Ramos (cell line): ENCODE results near the gene RANBP2.
"Not testable (repeated sequence)": the region's sequence is repeated elsewhere in the genome, so short reads cannot be mapped to it uniquely, and the experiment has no call there.

Experiments used
- in situ Hi-C: fragments of 300-500 bp; cut with MboI; formaldehyde crosslinking; loops from one replicate; pipeline ENCODE4 v1.14.3; 2022; ENCODE audit warnings: low sequenced_read_pairs; ENCODE audit not compliant: unreplicated experiment

The RANBP2 gene

GRCh38 chr2:108766671-108767070 lies 47.4 kb downstream of the RANBP2 start:
- in situ Hi-C loops = not testable (repeated sequence)

- in situ Hi-C loops = not testable (repeated sequence)
Observed at GRCh38 chr2:108767859-108768258, 48.6 kb downstream of the RANBP2 start.

GRCh38 chr2:108776475-108776874 lies 57.2 kb downstream of the RANBP2 start:
- in situ Hi-C loops = no loop called here

DNA sequence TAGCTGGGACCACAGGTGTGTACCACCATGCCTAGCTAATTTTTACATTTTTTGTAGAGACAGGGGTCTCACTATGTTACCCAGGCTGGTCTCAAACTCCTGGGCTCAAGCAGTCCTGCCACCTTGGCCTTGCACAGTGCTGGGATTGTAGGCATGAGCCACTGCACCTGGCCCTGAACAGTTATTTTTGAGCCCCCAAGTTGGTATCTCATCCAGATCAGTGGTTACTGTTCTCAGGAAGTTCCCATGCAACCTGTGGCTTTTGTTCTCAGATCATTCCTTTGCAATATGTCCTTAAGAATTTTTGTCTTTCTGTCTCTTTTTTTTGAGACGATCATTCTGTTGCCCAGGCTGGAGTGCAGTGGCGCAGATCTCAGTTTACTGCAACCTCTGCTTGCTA lies 59.6 kb downstream of the RANBP2 start:
- in situ Hi-C loops = no loop called here

- in situ Hi-C loops = no loop called here
Observed at GRCh38 chr2:108786008-108786353, 66.7 kb downstream of the RANBP2 start.

DNA sequence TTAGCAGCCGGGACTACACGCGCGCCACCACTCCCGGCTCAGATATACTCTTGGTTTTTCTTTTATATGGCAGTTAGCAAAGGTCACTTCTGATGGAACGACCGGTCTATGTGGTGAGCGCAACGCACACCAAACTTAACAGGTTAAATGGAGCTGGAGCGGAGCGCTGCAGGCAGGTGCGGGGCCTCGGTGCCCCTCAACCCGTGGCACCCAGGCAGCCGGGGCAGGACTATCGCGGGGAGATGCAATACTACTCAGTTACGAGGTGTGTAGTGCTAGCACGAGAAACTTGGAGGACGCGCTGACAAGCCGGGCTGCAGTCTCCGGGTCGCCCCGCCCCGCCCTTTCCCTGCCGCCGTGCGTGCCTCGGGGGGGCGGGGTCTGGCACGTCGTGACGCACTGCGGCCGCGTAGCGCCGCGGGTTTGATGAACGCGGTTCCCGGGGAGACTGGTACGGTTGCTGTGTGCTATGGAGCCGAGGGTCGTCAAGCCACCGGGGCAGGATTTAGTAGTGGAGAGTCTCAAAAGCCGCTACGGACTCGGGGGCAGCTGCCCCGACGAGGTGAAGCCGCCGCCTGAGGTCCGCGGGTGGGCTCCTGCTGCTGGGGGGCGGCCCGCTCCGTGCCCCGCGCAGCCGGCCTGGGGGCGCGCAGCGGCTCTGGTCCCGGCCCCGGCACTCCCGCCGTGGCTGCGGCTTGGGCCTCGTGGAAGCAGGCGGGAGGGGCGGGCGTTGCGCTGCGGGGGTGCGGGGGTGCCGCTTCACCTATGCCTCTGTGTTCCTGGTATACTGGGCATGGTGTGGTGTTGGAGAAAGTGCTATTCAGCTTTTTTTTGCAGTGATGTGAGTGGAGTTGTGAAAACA lies 67.3 kb downstream of the RANBP2 start, which contains the start of gene CCDC138:
Gene CCDC138 (plus strand): TSS at position 418 of the 862 bp plus-strand sequence. CDS start 52 bp downstream, at position 470.
- in situ Hi-C loops = no loop called here

- in situ Hi-C loops = no loop called here
Observed at GRCh38 chr2:108787216-108787541, 67.9 kb downstream of the RANBP2 start.

- in situ Hi-C loops = no loop called here
Observed at GRCh38 chr2:108803045-108803736, 83.9 kb downstream of the RANBP2 start.

DNA sequence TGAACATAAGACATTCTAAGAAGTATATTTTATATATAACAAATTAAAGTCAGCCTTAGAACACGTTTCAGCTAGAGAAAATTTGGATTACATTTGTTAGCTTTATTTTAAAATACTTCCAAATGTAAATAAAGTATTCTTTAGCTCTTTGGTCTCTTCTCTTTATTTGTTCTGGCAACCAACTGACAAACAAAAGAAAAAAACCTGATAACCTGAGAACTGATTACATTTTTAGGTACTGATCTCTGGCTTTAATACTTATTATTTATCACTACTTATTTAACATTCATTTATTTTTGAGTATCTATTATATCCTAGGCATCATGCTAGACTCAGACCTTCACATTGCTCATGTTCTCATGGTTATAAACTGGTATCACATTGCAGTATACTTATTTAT lies 85.8 kb downstream of the RANBP2 start:
- in situ Hi-C loops = no loop called here

DNA sequence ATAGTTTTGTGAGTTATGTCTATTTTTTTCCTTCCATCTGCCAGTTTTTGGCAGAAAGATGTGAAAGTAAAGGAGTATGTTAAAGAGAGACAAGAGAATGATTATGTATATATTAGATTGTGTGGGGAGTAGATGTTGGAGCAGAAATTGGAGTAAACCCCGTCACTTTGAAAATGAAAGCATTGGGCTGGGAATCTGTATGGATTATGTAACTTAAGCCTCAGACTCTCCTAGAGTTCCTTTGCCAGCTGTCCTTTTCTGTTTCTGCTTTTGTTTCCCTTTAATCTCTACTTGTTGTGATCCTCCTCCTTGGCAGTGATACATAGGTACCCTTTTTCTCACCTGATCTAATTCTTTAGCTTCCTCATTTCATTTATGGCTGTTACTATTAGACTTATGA lies 86.5 kb downstream of the RANBP2 start:
- in situ Hi-C loops = no loop called here

- in situ Hi-C loops = no loop called here
Observed at GRCh38 chr2:108806371-108807113, 87.3 kb downstream of the RANBP2 start.

DNA sequence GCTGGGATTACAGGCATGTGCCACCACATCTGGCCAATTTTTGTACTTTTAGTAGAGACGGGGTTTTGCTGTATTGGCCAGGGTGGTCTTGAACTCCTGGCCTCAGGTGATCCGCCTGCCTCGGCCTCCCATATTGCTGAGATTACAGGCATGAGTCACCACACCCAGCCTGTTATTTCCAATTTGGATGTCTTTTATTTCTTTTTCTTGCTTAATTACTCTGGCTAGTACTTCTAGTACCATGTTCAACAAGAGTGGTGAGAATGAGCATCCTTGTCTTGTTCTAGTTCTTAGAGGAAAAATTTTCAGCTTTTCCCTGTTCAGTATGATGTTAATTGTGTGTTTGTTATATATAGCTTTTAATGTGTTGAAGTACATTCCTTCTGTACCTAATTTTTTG lies 90.7 kb downstream of the RANBP2 start:
- in situ Hi-C loops = no loop called here

- in situ Hi-C loops = no loop called here
Observed at GRCh38 chr2:108810993-108811957, 92.0 kb downstream of the RANBP2 start.

DNA sequence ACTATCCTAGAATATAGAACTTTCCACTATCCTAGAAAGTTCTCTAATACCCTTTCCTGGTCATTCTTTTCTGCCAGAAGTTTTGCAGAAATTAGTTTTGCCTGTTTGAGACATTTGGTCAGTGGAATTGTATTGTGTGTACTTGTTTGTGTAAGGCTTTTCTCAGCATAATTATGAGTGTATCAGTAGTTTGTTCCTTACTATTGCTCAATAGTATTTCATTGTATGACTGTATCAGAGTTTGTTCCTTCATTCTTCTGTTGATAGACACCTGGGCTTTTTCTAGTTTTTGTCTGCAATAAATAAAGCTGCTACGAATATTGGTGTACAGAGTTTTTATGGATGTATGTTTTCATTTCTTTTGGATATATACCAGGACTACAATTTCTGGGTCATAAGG lies 94.5 kb downstream of the RANBP2 start:
- in situ Hi-C loops = no loop called here

- in situ Hi-C loops = no loop called here
Observed at GRCh38 chr2:108820482-108820881, 101.2 kb downstream of the RANBP2 start.

GRCh38 chr2:108823286-108823685 lies 104.0 kb downstream of the RANBP2 start:
- in situ Hi-C loops = no loop called here

GRCh38 chr2:108824316-108825070 lies 105.2 kb downstream of the RANBP2 start:
- in situ Hi-C loops = no loop called here

- in situ Hi-C loops = no loop called here
Observed at GRCh38 chr2:108825254-108825653, 106.0 kb downstream of the RANBP2 start.

DNA sequence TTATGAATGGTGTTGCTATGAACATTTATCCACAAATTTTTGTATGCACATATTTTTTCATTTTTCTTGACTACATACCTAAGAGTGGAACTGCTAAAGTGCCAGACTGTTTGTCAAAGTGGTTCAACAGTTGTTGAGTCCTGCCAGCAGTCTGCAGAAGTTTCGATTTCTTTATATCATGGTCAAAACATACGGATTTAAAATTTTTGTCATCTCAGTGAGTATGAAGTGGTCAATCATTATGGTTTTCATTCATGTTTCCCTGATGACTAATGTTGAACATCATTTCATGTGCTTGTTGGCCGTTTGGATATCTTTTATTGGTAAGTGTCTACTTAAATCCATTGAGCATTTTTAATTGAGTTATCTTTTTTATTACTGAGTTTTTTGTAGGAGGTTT lies 106.5 kb downstream of the RANBP2 start:
- in situ Hi-C loops = no loop called here
